Measurements from ENCODE around the gene ARHGEF7. TPM values are rescaled to one million over a fixed set of nuclear protein-coding genes. Genes with fewer than 3 reads are reported as not detected.

The ARHGEF7 gene
- total RNA-seq, 1 donor from 2014 or later = 95.7 TPM

GRCh38 chr13:111326981-111327642 lies 212.0 kb downstream of the ARHGEF7 start:
- CTCF ChIA-PET = no interaction called here
- intact Hi-C loops (cut with micrococcal nuclease) = no loop called here
- DNase-seq = no peak

GRCh38 chr13:111327730-111328573 lies 212.8 kb downstream of the ARHGEF7 start:
- DNase-seq = no peak
- CTCF ChIA-PET = no interaction called here

More at GRCh38 chr13:111326981-111327642, 212.0 kb downstream of the ARHGEF7 start:
- Mint-ChIP-seq H3K36me3 (ENCODE audit: low read depth) (no peaks in the 10 kb centered on the region), H3K27me3 (no peaks in the 10 kb centered on the region), H3K4me3 (no peak overlapping the region), H3K9me3 (no peaks in the 10 kb centered on the region), H3K4me1 (no peaks in the 10 kb centered on the region), H3K27ac (no peak overlapping the region)
- no peak for ATAC-seq (ENCODE audit: low read depth)
- POLR2A ChIA-PET = no interaction called here
- TF ChIP-seq CTCF (IDR thresholded peaks at IDR 0.05) = no peak

GRCh38 chr13:111328574-111329410 lies 213.7 kb downstream of the ARHGEF7 start:
- H3K27ac Mint-ChIP-seq = no peak overlapping the region

More at GRCh38 chr13:111327730-111328573, 212.8 kb downstream of the ARHGEF7 start:
- H3K36me3 Mint-ChIP-seq (ENCODE audit: low read depth) = no peaks in the 10 kb centered on the region
- no peak for ATAC-seq (ENCODE audit: low read depth)
- no peaks in the 10 kb centered on the region for H3K4me1 Mint-ChIP-seq
- no peaks in the 10 kb centered on the region for H3K27me3 Mint-ChIP-seq
- TF ChIP-seq CTCF (IDR thresholded peaks at IDR 0.05) = no peak
- intact Hi-C loops (cut with micrococcal nuclease) = no loop called here
- H3K4me3 Mint-ChIP-seq = no peak overlapping the region
- H3K27ac Mint-ChIP-seq = no peak overlapping the region
- POLR2A ChIA-PET = no interaction called here
- H3K9me3 Mint-ChIP-seq = peaks cover 1% of the 10 kb centered on the region

GRCh38 chr13:111329641-111330040 lies 214.5 kb downstream of the ARHGEF7 start:
- no peak overlapping the region for H3K4me3 Mint-ChIP-seq
- no peak for TF ChIP-seq CTCF (IDR thresholded peaks at IDR 0.05)
- H3K27ac Mint-ChIP-seq = no peak overlapping the region

More at GRCh38 chr13:111328574-111329410, 213.7 kb downstream of the ARHGEF7 start:
- DNase-seq (no peak), ATAC-seq (ENCODE audit: low read depth) (no peak)
- POLR2A ChIA-PET = no interaction called here
- H3K9me3 Mint-ChIP-seq = peaks cover 3% of the 10 kb centered on the region
- TF ChIP-seq CTCF (IDR thresholded peaks at IDR 0.05) = no peak
- no peaks in the 10 kb centered on the region for H3K4me1 Mint-ChIP-seq
- intact Hi-C loops (cut with micrococcal nuclease) = no loop called here
- no peak overlapping the region for H3K4me3 Mint-ChIP-seq
- no peaks in the 10 kb centered on the region for H3K36me3 Mint-ChIP-seq (ENCODE audit: low read depth)
- no peaks in the 10 kb centered on the region for H3K27me3 Mint-ChIP-seq
- CTCF ChIA-PET = no interaction called here

More at GRCh38 chr13:111329641-111330040, 214.5 kb downstream of the ARHGEF7 start:
- H3K4me1 Mint-ChIP-seq = no peaks in the 10 kb centered on the region
- ATAC-seq (ENCODE audit: low read depth) (no peak), DNase-seq (no peak)
- ChIA-PET CTCF (no interaction called here), POLR2A (no interaction called here)
- intact Hi-C loops (cut with micrococcal nuclease) = no loop called here
- peaks cover 8% of the 10 kb centered on the region for H3K9me3 Mint-ChIP-seq
- H3K36me3 Mint-ChIP-seq (ENCODE audit: low read depth) = no peaks in the 10 kb centered on the region
- H3K27me3 Mint-ChIP-seq = no peaks in the 10 kb centered on the region

All from activated B cell treated with CpG ODN at 0.5 μM for 24 hours (primary cell).